ENCODE measurements around the gene SLC25A47.

Gene SLC25A47

GRCh38 chr14:100317912-100318808, 5.0 kb upstream of the SLC25A47 start:
- Histone ChIP-seq H3K9me3 (ENCODE audit: control insufficient read depth, insufficient read depth, low read length) (no peaks in the 10 kb centered on the region), H3K27me3 (ENCODE audit: control insufficient read depth, insufficient read depth, low read length) (no peaks in the 10 kb centered on the region), H3K36me3 (ENCODE audit: control insufficient read depth, insufficient read depth, low read length) (no peaks in the 10 kb centered on the region), H3K9ac (ENCODE audit: low read depth, low read length) (no peak overlapping the region), H3K4me3 (ENCODE audit: low read depth, low read length) (no peak overlapping the region), H3K27ac (ENCODE audit: low read depth, low read length) (no peak overlapping the region), H3K4me1 (ENCODE audit: control insufficient read depth, insufficient read depth, low read length) (peaks cover 3% of the 10 kb centered on the region)

GRCh38 chr14:100320157-100320856, 2.8 kb upstream of the SLC25A47 start:
- Histone ChIP-seq H3K27ac (ENCODE audit: low read depth, low read length) (no peak overlapping the region), H3K27me3 (ENCODE audit: control insufficient read depth, insufficient read depth, low read length) (no peaks in the 10 kb centered on the region), H3K9ac (ENCODE audit: low read depth, low read length) (no peak overlapping the region), H3K36me3 (ENCODE audit: control insufficient read depth, insufficient read depth, low read length) (no peaks in the 10 kb centered on the region), H3K9me3 (ENCODE audit: control insufficient read depth, insufficient read depth, low read length) (no peaks in the 10 kb centered on the region), H3K4me3 (ENCODE audit: low read depth, low read length) (no peak overlapping the region), H3K4me1 (ENCODE audit: control insufficient read depth, insufficient read depth, low read length) (peaks cover 3% of the 10 kb centered on the region; the same call in 1 of the 2 replicates)

GRCh38 chr14:100321473-100322137, 1.5 kb upstream of the SLC25A47 start:
- Histone ChIP-seq H3K4me3 (ENCODE audit: low read depth, low read length) (no peak overlapping the region), H3K9ac (ENCODE audit: low read depth, low read length) (no peak overlapping the region), H3K27ac (ENCODE audit: low read depth, low read length) (no peak overlapping the region), H3K9me3 (ENCODE audit: control insufficient read depth, insufficient read depth, low read length) (no peaks in the 10 kb centered on the region), H3K4me1 (ENCODE audit: control insufficient read depth, insufficient read depth, low read length) (peaks cover 3% of the 10 kb centered on the region; the same call in 1 of the 2 replicates), H3K27me3 (ENCODE audit: control insufficient read depth, insufficient read depth, low read length) (no peaks in the 10 kb centered on the region), H3K36me3 (ENCODE audit: control insufficient read depth, insufficient read depth, low read length) (no peaks in the 10 kb centered on the region)

- Histone ChIP-seq H3K9me3 (ENCODE audit: control insufficient read depth, insufficient read depth, low read length) (no peaks in the 10 kb centered on the region), H3K27me3 (ENCODE audit: control insufficient read depth, insufficient read depth, low read length) (no peaks in the 10 kb centered on the region), H3K4me1 (ENCODE audit: control insufficient read depth, insufficient read depth, low read length) (peaks cover 3% of the 10 kb centered on the region; the same call in 1 of the 2 replicates), H3K9ac (ENCODE audit: low read depth, low read length) (no peak overlapping the region), H3K36me3 (ENCODE audit: control insufficient read depth, insufficient read depth, low read length) (no peaks in the 10 kb centered on the region), H3K4me3 (ENCODE audit: low read depth, low read length) (no peak overlapping the region), H3K27ac (ENCODE audit: low read depth, low read length) (no peak overlapping the region)
These were observed 791 bp upstream of the SLC25A47 start for GRCh38 chr14:100322138-100322957.

GRCh38 chr14:100323942-100324307, 786 bp downstream of the SLC25A47 start:
- Histone ChIP-seq H3K9me3 (ENCODE audit: control insufficient read depth, insufficient read depth, low read length) (no peaks in the 10 kb centered on the region), H3K27me3 (ENCODE audit: control insufficient read depth, insufficient read depth, low read length) (no peaks in the 10 kb centered on the region), H3K36me3 (ENCODE audit: control insufficient read depth, insufficient read depth, low read length) (no peaks in the 10 kb centered on the region), H3K27ac (ENCODE audit: low read depth, low read length) (no peak overlapping the region), H3K4me3 (ENCODE audit: low read depth, low read length) (no peak overlapping the region), H3K4me1 (ENCODE audit: control insufficient read depth, insufficient read depth, low read length) (no peaks in the 10 kb centered on the region), H3K9ac (ENCODE audit: low read depth, low read length) (no peak overlapping the region)

- H3K27me3 ChIP-seq (ENCODE audit: control insufficient read depth, insufficient read depth, low read length) = no peaks in the 10 kb centered on the region
- H3K9me3 ChIP-seq (ENCODE audit: control insufficient read depth, insufficient read depth, low read length) = no peaks in the 10 kb centered on the region
- no peaks in the 10 kb centered on the region for H3K36me3 ChIP-seq (ENCODE audit: control insufficient read depth, insufficient read depth, low read length)
- H3K4me3 ChIP-seq (ENCODE audit: low read depth, low read length) = no peak overlapping the region
- H3K9ac ChIP-seq (ENCODE audit: low read depth, low read length) = no peak overlapping the region
- H3K27ac ChIP-seq (ENCODE audit: low read depth, low read length) = no peak overlapping the region
- no peaks in the 10 kb centered on the region for H3K4me1 ChIP-seq (ENCODE audit: control insufficient read depth, insufficient read depth, low read length)
These were observed 2.1 kb downstream of the SLC25A47 start for GRCh38 chr14:100325231-100325632.

- H3K27ac ChIP-seq (ENCODE audit: low read depth, low read length) = no peak overlapping the region
- H3K36me3 ChIP-seq (ENCODE audit: control insufficient read depth, insufficient read depth, low read length) = no peaks in the 10 kb centered on the region
- no peaks in the 10 kb centered on the region for H3K4me1 ChIP-seq (ENCODE audit: control insufficient read depth, insufficient read depth, low read length)
- no peaks in the 10 kb centered on the region for H3K27me3 ChIP-seq (ENCODE audit: control insufficient read depth, insufficient read depth, low read length)
- H3K9me3 ChIP-seq (ENCODE audit: control insufficient read depth, insufficient read depth, low read length) = no peaks in the 10 kb centered on the region
- no peak overlapping the region for H3K4me3 ChIP-seq (ENCODE audit: low read depth, low read length)
- no peak overlapping the region for H3K9ac ChIP-seq (ENCODE audit: low read depth, low read length)
These were observed 2.8 kb downstream of the SLC25A47 start for GRCh38 chr14:100325958-100326357.

GRCh38 chr14:100327128-100327527, 4.0 kb downstream of the SLC25A47 start:
- H3K27me3 ChIP-seq (ENCODE audit: control insufficient read depth, insufficient read depth, low read length) = no peaks in the 10 kb centered on the region
- H3K36me3 ChIP-seq (ENCODE audit: control insufficient read depth, insufficient read depth, low read length) = no peaks in the 10 kb centered on the region
- no peaks in the 10 kb centered on the region for H3K4me1 ChIP-seq (ENCODE audit: control insufficient read depth, insufficient read depth, low read length)
- H3K9ac ChIP-seq (ENCODE audit: low read depth, low read length) = no peak overlapping the region
- H3K4me3 ChIP-seq (ENCODE audit: low read depth, low read length) = no peak overlapping the region
- no peak overlapping the region for H3K27ac ChIP-seq (ENCODE audit: low read depth, low read length)
- H3K9me3 ChIP-seq (ENCODE audit: control insufficient read depth, insufficient read depth, low read length) = no peaks in the 10 kb centered on the region

GRCh38 chr14:100328495-100329163, 5.5 kb downstream of the SLC25A47 start:
- H3K4me3 ChIP-seq (ENCODE audit: low read depth, low read length) = no peak overlapping the region
- no peaks in the 10 kb centered on the region for H3K27me3 ChIP-seq (ENCODE audit: control insufficient read depth, insufficient read depth, low read length)
- no peak overlapping the region for H3K27ac ChIP-seq (ENCODE audit: low read depth, low read length)
- H3K36me3 ChIP-seq (ENCODE audit: control insufficient read depth, insufficient read depth, low read length) = peaks cover 4% of the 10 kb centered on the region; the same call in 1 of the 2 replicates
- no peaks in the 10 kb centered on the region for H3K4me1 ChIP-seq (ENCODE audit: control insufficient read depth, insufficient read depth, low read length)
- no peak overlapping the region for H3K9ac ChIP-seq (ENCODE audit: low read depth, low read length)
- H3K9me3 ChIP-seq (ENCODE audit: control insufficient read depth, insufficient read depth, low read length) = no peaks in the 10 kb centered on the region
